PC-3 (cell line): ENCODE data around the gene EOGT. TPM values are rescaled to one million over a fixed set of nuclear protein-coding genes. Genes with fewer than 3 reads are reported as not detected.

Source experiments
- ATAC-seq: fragments of 200-7000 bp; cut with Tn5 transposase; 2 replicates; pipeline ENCODE4 v1.9.1; 2020; ENCODE audit warnings: mild to moderate bottlenecking, moderate library complexity
- BruUV-seq: library from RNA; stranded (reverse); fragments of 400-500 nt; replicated peaks from 2 replicates; lab custom pipeline; 2021; lab: Mats Ljungman, UMichigan
- CTCF ChIA-PET: fragments of 300-600 bp; sonication (Branson Sonifier 250); formaldehyde crosslinking; loops from one replicate; lab custom pipeline; 2022; ENCODE audit warnings: antibody characterized with exemption; lab: Charles Lee
- POLR2A ChIA-PET: fragments of 300-600 bp; sonication (Branson Sonifier 250); formaldehyde crosslinking; loops from one replicate; lab custom pipeline; 2022; ENCODE audit warnings: antibody characterized with exemption; ENCODE audit not compliant: unreplicated experiment; lab: Charles Lee
- DNase-seq: peaks from one replicate; pipeline ENCODE4 v3.0.0-alpha.2; 2015
- H2AFZ ChIP-seq: fragments of 300-600 bp; sonication (generic); 2 replicates; pipeline ENCODE4 v1.6.0; 2016; ENCODE audit warnings: antibody characterized with exemption, low read length
- H3F3A ChIP-seq: fragments of 300-600 bp; sonication (generic); one replicate; pipeline ENCODE4 v1.6.0; 2017; ENCODE audit warnings: antibody characterized with exemption, low read length, control low read depth, mild to moderate bottlenecking; ENCODE audit not compliant: unreplicated experiment
- H3K27ac ChIP-seq: fragments of 300-600 bp; sonication (generic); 2 replicates; pipeline ENCODE4 v1.5.1; 2016; ENCODE audit warnings: mild to moderate bottlenecking, low read length
- H3K27me3 ChIP-seq: fragments of 300-600 bp; sonication (generic); 2 replicates; pipeline ENCODE4 v1.6.1; 2016; ENCODE audit warnings: low read length, mixed read lengths
- H3K36me3 ChIP-seq: fragments of 300-600 bp; sonication (generic); 2 replicates; pipeline ENCODE4 v1.6.1; 2016; ENCODE audit warnings: low read depth, mixed run types, low read length, mixed read lengths
- H3K4me1 ChIP-seq: fragments of 300-600 bp; sonication (generic); 2 replicates; pipeline ENCODE4 v1.5.1; 2016; ENCODE audit warnings: low read length; ENCODE audit not compliant: insufficient read depth
- H3K4me2 ChIP-seq: fragments of 300-600 bp; sonication (generic); 2 replicates; pipeline ENCODE4 v1.6.0; 2016; ENCODE audit warnings: low read length
- H3K4me3 ChIP-seq: fragments of 300-600 bp; sonication (generic); 2 replicates; pipeline ENCODE4 v1.5.1; 2016; ENCODE audit warnings: mild to moderate bottlenecking, low read length, mixed read lengths
- H3K79me2 ChIP-seq: fragments of 300-600 bp; sonication (generic); 2 replicates; pipeline ENCODE4 v1.6.1; 2017; ENCODE audit warnings: low read length, mixed read lengths
- H3K9ac ChIP-seq: fragments of 300-600 bp; sonication (generic); 2 replicates; pipeline ENCODE4 v1.6.0; 2016; ENCODE audit warnings: mild to moderate bottlenecking, low read length
- H3K9me2 ChIP-seq: fragments of 300-600 bp; sonication (generic); replicated peaks from 2 replicates; pipeline ENCODE4 v1.6.1; 2016; ENCODE audit warnings: mixed run types, low read length, mixed read lengths
- H3K9me3 ChIP-seq: fragments of 300-600 bp; sonication (generic); 2 replicates; pipeline ENCODE4 v1.6.1; 2016; ENCODE audit warnings: low read length, mixed read lengths
- H4K20me1 ChIP-seq: fragments of 300-600 bp; sonication (generic); 2 replicates; pipeline ENCODE4 v1.6.1; 2016; ENCODE audit warnings: low read length, mixed read lengths
- CTCF ChIP-seq: fragments of 300-600 bp; sonication (generic); conservative IDR thresholded peaks from 2 replicates; pipeline ENCODE4 v1.5.1; 2017; ENCODE audit warnings: antibody characterized with exemption, low read depth, mild to moderate bottlenecking, low read length
- EZH2 ChIP-seq: fragments of 300-600 bp; sonication (generic); IDR thresholded peaks from one replicate; pipeline ENCODE4 v1.6.1; 2017; ENCODE audit warnings: antibody characterized with exemption, mild to moderate bottlenecking, low read length; ENCODE audit not compliant: unreplicated experiment
- EZH2phosphoT487 ChIP-seq: fragments of 300-600 bp; sonication (generic); IDR thresholded peaks from 2 replicates; pipeline ENCODE4 v1.6.1; 2018; ENCODE audit warnings: mild to moderate bottlenecking, antibody characterized with exemption, low read length, borderline replicate concordance
- intact Hi-C: fragments of 100-400 bp; cut with micrococcal nuclease; formaldehyde crosslinking; loops from 2 replicates; pipeline ENCODE4 v1.9.0; 2023
- total RNA-seq: library from RNA; depleted of rRNA; stranded (reverse); fragments of >200 nt; gene quantifications from 2 replicates; pipeline ENCODE4 v1.2.3, GENCODE V29; 2014

Gene EOGT
- total RNA-seq, 1 experiment from 2014 or later: 8.3 TPM

GRCh38 chr3:68945225-68945624 lies 68.3 kb downstream of the EOGT start:
- Histone ChIP-seq H3F3A (no peaks in the 10 kb centered on the region), H3K4me1 (no peaks in the 10 kb centered on the region), H2AFZ (no peak overlapping the region), H3K27me3 (peaks cover 6% of the 10 kb centered on the region; the same call in 1 of the 2 replicates), H4K20me1 (no peaks in the 10 kb centered on the region), H3K9me3 (no peaks in the 10 kb centered on the region), H3K9ac (no peak overlapping the region), H3K4me3 (no peak overlapping the region), H3K9me2 (no peaks in the 10 kb centered on the region), H3K36me3 (no peaks in the 10 kb centered on the region), H3K79me2 (no peaks in the 10 kb centered on the region), H3K27ac (no peak overlapping the region), H3K4me2 (no peak overlapping the region)
- CTCF ChIA-PET: no interaction called here
- intact Hi-C loops: no loop called here
- ATAC-seq: no peak
- no TSS peak for BruUV-seq
- POLR2A ChIA-PET: interaction anchor here (0.5 kb wide), 1 partner anchor 477 kb away, joined by 3 read pairs; no protein-coding TSS in a partner anchor
- TF ChIP-seq EZH2 (no peak), CTCF (no peak), EZH2phosphoT487 (no peak)
- no peak for DNase-seq

GRCh38 chr3:68943753-68944500 lies 69.6 kb downstream of the EOGT start:
- Histone ChIP-seq H3K9me3 (no peaks in the 10 kb centered on the region), H3K9me2 (no peaks in the 10 kb centered on the region), H3K4me1 (no peaks in the 10 kb centered on the region), H3F3A (no peaks in the 10 kb centered on the region), H3K27ac (no peak overlapping the region), H2AFZ (no peak overlapping the region), H3K27me3 (peaks cover 7% of the 10 kb centered on the region; the same call in 1 of the 2 replicates), H3K36me3 (no peaks in the 10 kb centered on the region), H3K79me2 (no peaks in the 10 kb centered on the region), H3K4me3 (no peak overlapping the region), H3K9ac (no peak overlapping the region), H4K20me1 (no peaks in the 10 kb centered on the region), H3K4me2 (no peak overlapping the region)
- no peak for TF ChIP-seq EZH2phosphoT487
- no peak for TF ChIP-seq CTCF
- no peak for TF ChIP-seq EZH2
- ATAC-seq (no peak), DNase-seq (no peak)
- CTCF ChIA-PET: no interaction called here
- intact Hi-C loops: no loop called here
- no TSS peak for BruUV-seq
- POLR2A ChIA-PET: no interaction called here

GRCh38 chr3:68941055-68941454 lies 72.4 kb downstream of the EOGT start:
- Histone ChIP-seq H3K9me3 (no peaks in the 10 kb centered on the region), H2AFZ (no peak overlapping the region), H3F3A (no peaks in the 10 kb centered on the region), H3K4me3 (no peak overlapping the region), H3K4me2 (no peak overlapping the region), H3K9me2 (no peaks in the 10 kb centered on the region), H3K79me2 (no peaks in the 10 kb centered on the region), H3K27ac (no peak overlapping the region), H4K20me1 (no peaks in the 10 kb centered on the region), H3K27me3 (peaks cover 10% of the 10 kb centered on the region; the same call in 1 of the 2 replicates), H3K4me1 (no peaks in the 10 kb centered on the region), H3K9ac (no peak overlapping the region), H3K36me3 (no peaks in the 10 kb centered on the region)
- ATAC-seq (no peak), DNase-seq (no peak)
- no TSS peak for BruUV-seq
- POLR2A ChIA-PET: no interaction called here
- CTCF ChIA-PET: no interaction called here
- intact Hi-C loops: no loop called here
- TF ChIP-seq EZH2 (no peak), CTCF (no peak), EZH2phosphoT487 (no peak)
